H1 (cell line): ENCODE data around the gene LMO4. TPM values are rescaled to one million over a fixed set of nuclear protein-coding genes. Genes with fewer than 3 reads are reported as not detected.

Source experiments
- CHD7 ChIP-seq: fragments of 300-600 bp; sonication (generic); IDR thresholded peaks from 2 replicates; pipeline ENCODE4 v1.7.1; 2012; ENCODE audit warnings: low read length, moderate library complexity, mild to moderate bottlenecking, inconsistent platforms; ENCODE audit not compliant: insufficient replicate concordance
- SP1 ChIP-seq: IDR thresholded peaks from 2 replicates; pipeline ENCODE4 v1.6.1; 2011; ENCODE audit warnings: low read depth, low read length
- polyA plus RNA-seq, 7 experiments: library from polyadenylated mRNA; depleted of rRNA in 3 of 7; stranded (reverse) in 5 of 7; unstranded in 2 of 7; fragments of >200 nt in 5 of 7; fragments of 200-250 nt in 2 of 7; gene quantifications; 1 replicate in 5 of 7; 2 replicates in 1 of 7; 4 replicates in 1 of 7; pipeline versions ENCODE4 v1.2.1 to v1.2.3, GENCODE V29; 2011 to 2013; ENCODE audit warnings: missing spikeins in 2 of 7, mixed read lengths in 2 of 7
- total RNA-seq: library from RNA; stranded (reverse); fragmentation: NEBNext Ultra II Directional; extraction: Animal tissue kit (Norgen Biotek cat#: 25700); gene quantifications from 2 replicates; pipeline ENCODE4 v1.2.1, GENCODE V29; 2021

Gene LMO4
- total and polyA plus RNA-seq, 2 of the 8 experiments (the other 6 are each of a cell fraction or from before 2014, with no cell fraction given): 71.7 to 98.7 TPM

- TF ChIP-seq CHD7 (no peak), SP1 (no peak)
These were observed 49.2 kb upstream of the LMO4 start (continued) for GRCh38 chr1:87279536-87279875.
